GM12872 (cell line): ENCODE data around the gene TSPAN14.

Source experiments
- TF ChIP-seq, protein P1 (sequence below): IDR thresholded peaks from 3 replicates; pipeline ENCODE4 v1.5.1; 2011; ENCODE audit warnings: low read depth, mild to moderate bottlenecking, low read length, moderate library complexity; ENCODE audit not compliant: insufficient read depth

TSPAN14 gene

DNA sequence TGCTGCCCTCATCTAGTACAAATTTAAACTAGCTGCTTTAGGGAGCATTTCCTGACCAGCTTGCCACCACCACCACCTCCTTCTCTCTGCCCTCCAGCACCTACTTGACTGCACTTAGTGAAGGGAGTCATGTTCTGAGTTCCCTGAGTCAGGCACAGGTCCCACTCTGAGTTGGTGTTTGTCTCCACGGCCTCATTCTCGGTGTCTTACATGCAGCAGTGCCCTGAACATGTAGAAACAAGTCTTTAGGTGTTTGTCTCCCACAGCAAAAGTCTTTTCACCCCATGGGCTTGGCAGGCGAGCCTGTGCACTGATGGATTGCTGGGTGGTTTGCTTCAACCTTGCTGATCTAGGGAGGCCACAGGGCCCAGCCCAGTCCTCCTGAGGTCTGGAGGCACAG lies 16.9 kb downstream of the TSPAN14 start:
- TF ChIP-seq, protein P1, sequence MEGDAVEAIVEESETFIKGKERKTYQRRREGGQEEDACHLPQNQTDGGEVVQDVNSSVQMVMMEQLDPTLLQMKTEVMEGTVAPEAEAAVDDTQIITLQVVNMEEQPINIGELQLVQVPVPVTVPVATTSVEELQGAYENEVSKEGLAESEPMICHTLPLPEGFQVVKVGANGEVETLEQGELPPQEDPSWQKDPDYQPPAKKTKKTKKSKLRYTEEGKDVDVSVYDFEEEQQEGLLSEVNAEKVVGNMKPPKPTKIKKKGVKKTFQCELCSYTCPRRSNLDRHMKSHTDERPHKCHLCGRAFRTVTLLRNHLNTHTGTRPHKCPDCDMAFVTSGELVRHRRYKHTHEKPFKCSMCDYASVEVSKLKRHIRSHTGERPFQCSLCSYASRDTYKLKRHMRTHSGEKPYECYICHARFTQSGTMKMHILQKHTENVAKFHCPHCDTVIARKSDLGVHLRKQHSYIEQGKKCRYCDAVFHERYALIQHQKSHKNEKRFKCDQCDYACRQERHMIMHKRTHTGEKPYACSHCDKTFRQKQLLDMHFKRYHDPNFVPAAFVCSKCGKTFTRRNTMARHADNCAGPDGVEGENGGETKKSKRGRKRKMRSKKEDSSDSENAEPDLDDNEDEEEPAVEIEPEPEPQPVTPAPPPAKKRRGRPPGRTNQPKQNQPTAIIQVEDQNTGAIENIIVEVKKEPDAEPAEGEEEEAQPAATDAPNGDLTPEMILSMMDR, result no peak

DNA sequence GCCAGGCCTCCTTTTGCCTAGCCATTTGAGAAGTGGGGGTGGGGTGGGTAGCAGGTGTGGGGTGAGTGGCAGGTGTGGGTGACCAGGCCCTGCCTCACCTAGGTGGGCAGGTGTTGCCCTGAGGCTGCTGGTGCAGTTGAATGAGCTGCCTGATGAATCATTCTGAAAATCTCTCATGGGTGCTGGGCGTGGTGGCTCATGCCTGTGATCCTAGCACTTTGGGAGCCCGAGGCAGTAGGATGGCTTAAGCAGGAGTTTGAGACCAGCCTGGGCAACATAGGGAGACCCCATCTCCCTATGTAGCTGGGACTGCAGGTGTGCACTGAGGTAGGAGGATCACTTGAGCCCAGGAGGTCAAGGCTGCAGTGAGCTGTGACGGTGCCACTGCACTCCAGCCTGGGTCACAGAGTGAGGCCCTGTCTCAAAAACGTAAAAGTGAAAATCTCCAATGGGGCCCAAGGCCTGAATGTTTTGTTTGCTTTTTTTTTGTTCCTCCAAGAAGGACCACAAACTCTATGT lies 17.7 kb downstream of the TSPAN14 start:
- TF ChIP-seq, protein P1, result no peak

DNA sequence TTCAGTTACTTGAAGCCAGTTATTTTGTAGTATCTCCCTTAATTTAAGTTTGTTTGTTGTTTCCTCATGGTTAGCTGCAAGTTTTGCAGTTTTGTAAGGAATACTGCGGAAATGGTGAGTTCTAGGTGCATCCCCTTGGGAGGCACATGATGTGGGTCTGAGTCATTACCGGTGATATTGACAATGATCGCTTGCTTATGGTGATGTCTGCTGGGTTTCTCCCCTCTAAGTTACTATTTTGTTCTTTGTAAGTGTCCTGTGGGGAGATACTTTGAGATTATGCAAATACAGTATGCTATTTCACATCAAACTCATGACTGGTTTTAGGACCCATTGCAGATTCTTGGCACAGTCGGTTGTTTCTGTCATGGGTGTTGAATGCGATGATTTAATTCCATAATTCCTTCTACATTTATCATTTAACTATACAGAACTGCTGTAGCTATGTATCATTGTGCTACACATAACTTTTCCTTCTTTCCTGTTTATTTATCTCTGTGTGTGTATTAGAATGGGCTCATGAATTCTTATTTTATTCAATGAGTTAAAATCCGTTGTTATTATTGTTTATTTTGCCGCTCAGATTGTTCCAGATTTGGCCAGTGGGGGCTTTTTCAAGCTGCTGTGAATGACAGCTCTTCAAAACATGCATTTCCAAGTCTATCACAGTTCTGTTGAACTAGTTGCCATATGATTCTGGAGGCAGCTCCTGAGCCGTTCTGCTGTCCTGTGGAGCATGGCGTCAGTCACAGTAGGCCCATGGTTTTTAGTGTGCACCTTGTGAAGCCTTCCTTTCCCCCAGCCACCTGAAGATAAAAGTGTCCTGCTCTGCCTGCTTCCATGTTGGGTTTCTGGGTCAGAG lies 18.4 kb downstream of the TSPAN14 start:
- TF ChIP-seq, protein P1, result 0 out of 3 replicates have a peak, but pooled peaks have one; percentile 22

DNA sequence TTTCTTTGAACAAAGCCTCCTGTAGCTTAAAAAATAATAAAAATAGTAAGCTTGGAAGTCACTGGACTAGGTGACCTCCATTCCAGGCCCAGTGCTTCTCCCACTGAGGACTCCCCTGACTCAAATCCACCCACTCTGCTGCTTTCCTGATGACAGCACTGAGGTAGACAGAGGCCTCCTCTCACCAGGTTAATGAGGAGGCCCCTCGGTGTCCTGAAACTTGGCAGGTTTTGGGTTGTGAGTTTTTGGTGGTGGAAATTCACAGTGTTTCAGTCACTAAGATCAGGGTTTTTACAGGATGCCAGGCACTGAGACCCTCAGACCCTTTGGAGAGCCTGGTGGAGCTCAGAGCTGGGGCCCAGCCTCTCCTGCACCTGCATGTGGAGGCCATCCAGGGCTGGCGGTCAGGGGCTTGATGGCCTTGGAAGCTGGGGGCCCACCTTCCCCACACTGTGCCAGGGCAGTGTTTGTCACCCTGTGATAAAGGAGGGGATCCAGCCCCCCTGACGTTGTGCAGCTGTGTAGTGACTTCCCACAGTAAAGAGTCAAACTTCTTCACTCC lies 19.1 kb downstream of the TSPAN14 start:
- TF ChIP-seq, protein P1, result no peak

DNA sequence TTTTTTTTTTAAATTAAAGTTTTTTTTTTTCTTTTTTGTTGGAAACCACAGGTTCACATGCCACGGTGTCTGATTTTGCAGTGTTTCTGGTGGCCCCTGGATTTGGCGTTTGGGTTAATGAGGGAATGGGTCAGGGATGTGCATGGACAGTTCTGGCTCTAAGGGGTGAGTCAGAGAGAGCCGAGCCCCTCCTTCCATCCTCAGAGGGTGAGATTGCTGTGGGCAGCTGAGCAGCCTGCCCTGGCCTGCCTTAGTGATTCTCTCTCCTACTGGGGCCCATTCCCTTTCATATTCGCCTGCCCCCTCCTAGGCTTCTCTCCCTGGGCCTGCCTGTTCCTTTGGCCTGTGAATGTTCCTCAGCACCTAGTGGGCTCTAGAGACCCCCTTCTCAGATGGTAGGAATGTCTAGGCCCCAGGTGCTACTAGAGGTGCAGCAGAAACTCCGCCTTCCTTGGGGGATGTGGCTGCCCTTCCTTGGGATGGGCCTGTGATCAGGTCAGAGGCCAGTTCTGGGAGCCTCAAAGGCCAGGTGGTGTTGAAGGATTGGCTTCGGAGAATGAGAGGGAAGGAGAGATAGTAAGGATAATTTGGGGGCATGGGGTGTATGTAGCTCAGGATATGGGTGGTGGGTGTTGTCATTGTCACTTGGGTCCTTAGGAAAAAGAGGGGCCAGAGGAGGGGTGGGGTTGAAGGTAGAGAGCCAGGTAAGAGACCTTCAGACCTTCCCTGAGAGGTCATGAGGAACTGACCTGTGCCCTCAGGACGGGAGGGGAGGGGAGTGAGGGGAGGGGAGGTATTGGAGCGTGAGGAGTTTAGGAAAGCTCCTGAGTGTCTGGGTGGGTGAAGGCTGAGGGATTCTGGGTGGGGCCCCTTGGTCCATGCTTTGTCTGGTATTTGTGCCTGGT lies 19.8 kb downstream of the TSPAN14 start:
- TF ChIP-seq, protein P1, result no peak

DNA sequence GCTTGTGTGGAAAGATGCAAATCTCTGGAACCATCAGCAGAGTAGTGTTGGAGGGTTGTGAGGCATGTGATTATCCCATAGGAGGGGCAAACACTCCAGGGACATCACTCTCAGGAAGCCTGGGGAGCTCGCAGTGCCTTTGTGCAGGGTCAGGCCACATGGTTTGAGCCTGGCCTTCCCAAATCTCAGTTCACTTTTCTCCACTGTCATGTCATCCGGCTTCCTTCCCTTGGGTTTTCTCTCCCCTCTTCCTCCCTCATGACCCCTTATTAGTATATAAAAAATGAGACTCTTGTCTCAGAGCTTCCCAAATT lies 20.4 kb downstream of the TSPAN14 start:
- TF ChIP-seq, protein P1, result no peak

DNA sequence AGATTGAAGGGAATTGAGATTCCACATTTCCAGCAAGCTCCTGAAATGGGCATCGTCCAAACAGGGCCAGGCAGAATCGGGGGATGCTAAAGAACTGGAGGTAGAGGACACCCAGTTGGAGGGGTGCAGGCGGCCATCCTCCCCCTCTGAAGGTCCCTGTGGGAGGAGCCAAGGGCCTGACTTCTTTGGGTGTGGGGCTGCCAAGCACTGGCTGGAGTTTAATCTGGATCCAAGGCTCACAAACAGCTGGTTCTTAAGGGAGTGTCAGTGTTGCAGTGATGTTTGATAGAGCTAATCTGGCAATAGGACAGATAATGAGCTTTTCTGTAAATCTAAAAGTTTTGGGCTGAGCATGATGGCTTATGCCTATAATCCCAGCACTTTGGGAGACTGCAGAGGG lies 20.8 kb downstream of the TSPAN14 start:
- TF ChIP-seq, protein P1, result no peak
